Esophagus squamous epithelium (tissue), 5 donors: ENCODE results near the gene ALDH18A1. TPM values are rescaled to one million over a fixed set of nuclear protein-coding genes. Genes with fewer than 3 reads are reported as not detected.

ENCODE experiments used
- DNase-seq: peaks from one replicate; lab custom pipeline; 2025; lab: John Stamatoyannopoulos, UW
- H3K27ac ChIP-seq, 4 donors: fragments of 200-600 bp; sonication (generic); one replicate each; pipeline ENCODE4 v1.5.1; 2016 to 2019; ENCODE audit warnings: mild to moderate bottlenecking in 1 of 4
- H3K27me3 ChIP-seq, 4 donors: fragments of 200-600 bp; sonication (generic); 1 replicate in 3 of 4; 2 replicates in 1 of 4; pipeline versions ENCODE4 v1.5.1 to v1.6.0; 2017 to 2021; ENCODE audit warnings: antibody characterized with exemption in 1 of 4
- H3K36me3 ChIP-seq, 3 donors: fragments of 200-600 bp; sonication (generic); one replicate each; pipeline ENCODE4 v1.5.1; 2016 to 2019
- H3K4me1 ChIP-seq, 3 donors: fragments of 200-600 bp; sonication (generic); one replicate each; pipeline ENCODE4 v1.5.1; 2017 to 2019
- H3K4me3 ChIP-seq, 4 donors: fragments of 200-600 bp; sonication (generic); 1 replicate in 3 of 4; 2 replicates in 1 of 4; pipeline ENCODE4 v1.5.1; 2016 to 2019; ENCODE audit warnings: mild to moderate bottlenecking in 2 of 4, moderate library complexity in 1 of 4
- H3K9me3 ChIP-seq, 3 donors: fragments of 200-600 bp; sonication (generic); one replicate each; pipeline ENCODE4 v1.5.1; 2016 to 2019
- POLR2A ChIP-seq, 4 donors: fragments of 450-650 bp; IDR thresholded peaks; one replicate each; pipeline ENCODE4 v1.6.1; 2017; ENCODE audit warnings: antibody characterized with exemption in 4 of 4, mild to moderate bottlenecking in 4 of 4, moderate library complexity in 3 of 4
- WGBS, 2 donors: methylation state at CpG; one replicate each; pipeline ENCODE4 v1.1.5; 2018; 5-methylcytosine and 5-hydroxymethylcytosine counted together
- intact Hi-C: fragments of 100-400 bp; cut with DNase I; formaldehyde crosslinking; loops from one replicate; pipeline ENCODE4 v1.15.0; 2022
- total RNA-seq, 4 donors: library from RNA; depleted of rRNA; stranded (reverse); fragments of >200 nt; gene quantifications; one replicate each; pipeline ENCODE4 v1.1.0, GENCODE V29; 2016
- TF ChIP-seq, protein P1 (sequence below), 6 experiments: fragments of 450-650 bp in 4 of 6; fragments of 200-600 bp in 2 of 6; sonication (generic) in 2 of 6; IDR thresholded peaks; one replicate each; pipeline ENCODE4 v1.5.1; 2016 to 2019; ENCODE audit warnings: antibody characterized with exemption in 6 of 6, mild to moderate bottlenecking in 4 of 6, moderate library complexity in 4 of 6
- donor health status: DM: yes; HTN: yes; CAD: no.

The ALDH18A1 gene
- total RNA-seq, 4 donors from 2014 or later, result 34.5 to 78.3 (median 47.4) TPM

DNA sequence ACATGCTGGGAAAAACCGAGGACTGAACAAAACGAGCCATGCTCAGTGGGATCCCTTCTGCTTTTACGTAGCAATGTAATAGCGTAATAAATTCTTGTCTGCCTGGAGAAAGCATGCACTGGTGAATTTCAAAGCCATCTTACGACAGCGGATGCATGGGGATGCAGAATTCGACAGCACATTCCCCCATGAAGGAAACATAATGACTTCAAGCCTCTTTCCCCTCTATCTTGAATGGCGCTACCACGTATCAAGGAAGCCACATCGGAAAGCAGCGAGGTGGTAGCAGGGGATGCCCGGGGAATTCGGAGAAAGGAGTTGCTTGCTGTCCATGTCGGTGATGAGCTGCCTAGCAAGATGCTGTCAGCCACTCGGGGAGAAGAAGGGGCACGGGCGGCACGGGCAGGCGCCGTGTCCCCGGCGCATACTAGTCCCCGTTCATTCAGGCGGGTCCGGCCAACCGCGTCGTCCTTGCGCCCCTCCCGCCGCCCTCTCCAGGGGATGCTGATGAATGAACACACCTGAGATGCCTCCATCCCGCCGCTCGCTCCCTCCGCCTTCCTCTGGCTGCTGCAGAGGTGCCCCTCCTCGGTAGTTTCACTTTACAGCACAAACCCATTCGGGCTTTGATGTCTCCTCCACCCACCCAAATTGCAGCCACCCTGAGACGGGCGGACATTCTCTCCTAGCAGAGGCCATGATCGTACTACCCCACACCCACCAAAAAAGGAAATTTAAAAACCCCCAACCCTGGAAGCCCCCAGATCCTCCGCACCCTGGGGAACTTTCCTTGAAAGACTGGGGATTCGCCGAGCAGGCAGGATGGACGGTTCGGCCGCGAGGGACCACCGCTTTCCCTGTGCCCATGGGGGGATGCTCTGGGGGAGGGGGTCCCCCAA is 96.0 kb downstream of the ALDH18A1 start:
- Histone ChIP-seq H3K4me3 (peak overlapping the region; percentile 78 to 83 (median 82)), H3K9me3 (no peaks in the 10 kb centered on the region), H3K27ac (peak overlapping the region; percentile 91 to 94 (median 92)), H3K27me3 (no peaks in the 10 kb centered on the region), H3K36me3 (no peaks in the 10 kb centered on the region), H3K4me1 (peaks cover 0 to 24% (median 0%) of the 10 kb centered on the region in 3 donors)
- intact Hi-C loops, result no loop called here
- no peak for DNase-seq
- TF ChIP-seq, protein P1, sequence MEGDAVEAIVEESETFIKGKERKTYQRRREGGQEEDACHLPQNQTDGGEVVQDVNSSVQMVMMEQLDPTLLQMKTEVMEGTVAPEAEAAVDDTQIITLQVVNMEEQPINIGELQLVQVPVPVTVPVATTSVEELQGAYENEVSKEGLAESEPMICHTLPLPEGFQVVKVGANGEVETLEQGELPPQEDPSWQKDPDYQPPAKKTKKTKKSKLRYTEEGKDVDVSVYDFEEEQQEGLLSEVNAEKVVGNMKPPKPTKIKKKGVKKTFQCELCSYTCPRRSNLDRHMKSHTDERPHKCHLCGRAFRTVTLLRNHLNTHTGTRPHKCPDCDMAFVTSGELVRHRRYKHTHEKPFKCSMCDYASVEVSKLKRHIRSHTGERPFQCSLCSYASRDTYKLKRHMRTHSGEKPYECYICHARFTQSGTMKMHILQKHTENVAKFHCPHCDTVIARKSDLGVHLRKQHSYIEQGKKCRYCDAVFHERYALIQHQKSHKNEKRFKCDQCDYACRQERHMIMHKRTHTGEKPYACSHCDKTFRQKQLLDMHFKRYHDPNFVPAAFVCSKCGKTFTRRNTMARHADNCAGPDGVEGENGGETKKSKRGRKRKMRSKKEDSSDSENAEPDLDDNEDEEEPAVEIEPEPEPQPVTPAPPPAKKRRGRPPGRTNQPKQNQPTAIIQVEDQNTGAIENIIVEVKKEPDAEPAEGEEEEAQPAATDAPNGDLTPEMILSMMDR (IDR thresholded peaks at IDR 0.05), result no peak
- TF ChIP-seq POLR2A (IDR thresholded peaks at IDR 0.05), result no peak
- WGBS, 2 donors, result 5 to 8% methylated on average over 23 to 39 of the region's 48 CpGs

DNA sequence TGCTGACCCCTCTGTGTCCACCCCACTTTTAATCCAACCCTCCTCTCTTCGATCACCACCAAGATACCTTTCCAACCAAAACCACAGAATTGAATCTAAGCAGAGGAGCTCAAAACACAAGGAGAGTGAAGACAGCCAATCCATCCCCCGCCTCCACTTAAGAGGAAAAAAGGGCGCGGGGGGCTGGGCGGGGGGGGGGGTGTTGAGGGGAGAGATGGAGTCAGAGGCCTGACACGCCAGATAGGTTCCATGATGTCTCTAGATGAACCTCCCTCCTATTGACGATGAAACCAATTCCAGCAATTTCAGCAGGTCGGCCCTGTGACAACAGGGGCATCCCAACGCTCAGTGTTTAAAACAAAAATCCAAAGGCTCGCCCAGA is 96.6 kb downstream of the ALDH18A1 start:
- Histone ChIP-seq H3K27ac (peak overlapping the region; percentile 91 to 94 (median 92)), H3K27me3 (no peaks in the 10 kb centered on the region), H3K9me3 (no peaks in the 10 kb centered on the region), H3K36me3 (no peaks in the 10 kb centered on the region), H3K4me1 (peaks cover 0 to 24% (median 0%) of the 10 kb centered on the region in 3 donors), H3K4me3 (peak overlapping the region; percentile 78 to 83 (median 82))
- no peak for TF ChIP-seq POLR2A (IDR thresholded peaks at IDR 0.05)
- TF ChIP-seq, protein P1 (IDR thresholded peaks at IDR 0.05), result no peak
- WGBS, 2 donors, result 30 to 56% methylated on average over 5 to 10 of the region's 10 CpGs
- intact Hi-C loops, result no loop called here
- no peak for DNase-seq

DNA sequence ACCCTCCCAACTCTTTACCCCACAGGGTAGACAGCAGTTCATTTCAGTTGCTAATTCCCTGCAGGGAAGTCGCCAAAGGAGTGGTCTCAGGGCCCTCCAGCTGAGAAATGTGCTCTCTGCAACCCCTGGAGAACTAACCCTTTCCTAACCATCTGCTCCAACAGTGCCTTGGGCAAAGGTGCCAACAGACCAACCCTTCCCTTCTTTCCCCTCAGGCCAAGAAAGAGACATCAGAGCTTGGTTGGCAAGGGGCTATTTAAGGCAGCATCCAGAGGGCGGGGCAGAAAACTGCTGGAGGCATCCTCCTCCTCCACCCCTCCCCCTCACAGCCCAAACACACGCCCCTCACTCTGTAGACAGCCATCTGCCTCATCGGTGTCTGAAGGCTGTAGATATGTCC is 97.0 kb downstream of the ALDH18A1 start:
- Histone ChIP-seq H3K27ac (peak overlapping the region; percentile 91 to 94 (median 92)), H3K4me1 (peaks cover 0 to 24% (median 0%) of the 10 kb centered on the region in 3 donors), H3K27me3 (no peaks in the 10 kb centered on the region), H3K9me3 (no peaks in the 10 kb centered on the region), H3K4me3 (peak overlapping the region; percentile 78 to 83 (median 82)), H3K36me3 (no peaks in the 10 kb centered on the region)
- WGBS, 2 donors, result 66 to 74% methylated on average over 4 of the region's 4 CpGs
- intact Hi-C loops, result no loop called here
- DNase-seq, result no peak
- TF ChIP-seq POLR2A (IDR thresholded peaks at IDR 0.05), result no peak
- TF ChIP-seq, protein P1 (IDR thresholded peaks at IDR 0.05), result no peak

DNA sequence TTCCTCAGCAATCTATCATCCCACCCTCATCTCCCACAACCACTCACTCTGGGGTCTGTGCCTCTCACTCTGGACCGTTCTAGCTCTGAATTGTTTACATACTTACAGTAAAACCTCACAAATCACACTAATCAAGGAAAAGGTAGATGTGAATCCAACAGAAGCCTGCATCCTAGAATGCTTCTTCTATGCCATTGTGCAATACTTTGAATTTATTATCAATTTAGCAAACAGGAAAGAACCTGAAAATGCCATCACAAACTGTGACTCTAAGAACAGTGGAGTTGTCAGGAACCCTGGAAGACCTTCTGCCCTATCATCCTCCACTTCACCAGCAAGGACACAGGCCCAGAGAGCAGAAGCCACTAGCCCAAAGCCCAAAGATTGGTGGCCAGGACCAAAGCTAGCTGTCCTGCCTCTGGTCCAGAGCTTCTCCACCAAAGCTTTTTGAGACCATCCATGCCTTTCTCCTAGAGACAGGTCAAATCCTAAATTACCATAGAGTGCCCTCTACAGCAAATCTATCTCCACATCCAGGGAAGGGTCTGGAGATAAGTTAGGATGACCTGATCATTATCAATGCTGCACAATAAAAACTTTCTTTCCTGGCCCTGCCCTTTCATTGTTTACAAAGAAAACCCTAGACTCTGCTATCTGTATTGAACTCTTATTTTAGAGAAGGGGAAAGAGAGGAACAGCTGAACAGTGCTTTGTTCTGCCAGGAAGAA is 97.8 kb downstream of the ALDH18A1 start:
- Histone ChIP-seq H3K27me3 (no peaks in the 10 kb centered on the region), H3K27ac (peak overlapping the region; percentile 91 to 94 (median 92)), H3K4me3 (peak overlapping the region; percentile 78 to 83 (median 82)), H3K4me1 (peaks cover 0 to 24% (median 0%) of the 10 kb centered on the region in 3 donors), H3K36me3 (no peaks in the 10 kb centered on the region), H3K9me3 (no peaks in the 10 kb centered on the region)
- 54 to 70% methylated on average over 1 of the region's 1 CpG for WGBS, 2 donors
- no peak for DNase-seq
- intact Hi-C loops, result no loop called here
- TF ChIP-seq, protein P1 (IDR thresholded peaks at IDR 0.05), result no peak
- no peak for TF ChIP-seq POLR2A (IDR thresholded peaks at IDR 0.05)
